BLaER1 treated with 17β-estradiol and CSF1 and Interleukin-3, amounts not matched to agents 10 nM and 100 nM (cell line): Measurements from ENCODE around the gene DGUOK.

Experiments
- H3K27ac ChIP-seq, 11 experiments: shearing (Covaris generic); formaldehyde crosslinking; 2 replicates each; pipeline ENCODE4 v1.8.1; 2022
- H3K27me3 ChIP-seq, 11 experiments: shearing (Covaris generic); formaldehyde crosslinking; 2 replicates each; pipeline ENCODE4 v1.8.1; 2022
- H3K36me3 ChIP-seq, 11 experiments: shearing (Covaris generic); formaldehyde crosslinking; 2 replicates each; pipeline ENCODE4 v1.8.1; 2022
- H3K4me1 ChIP-seq, 10 experiments: shearing (Covaris generic); formaldehyde crosslinking; 2 replicates each; pipeline ENCODE4 v1.8.1; 2022
- H3K4me2 ChIP-seq, 11 experiments: shearing (Covaris generic); formaldehyde crosslinking; 2 replicates each; pipeline ENCODE4 v1.8.1; 2022
- H3K4me3 ChIP-seq, 10 experiments: shearing (Covaris generic); formaldehyde crosslinking; 2 replicates each; pipeline ENCODE4 v1.8.1; 2022
- H3K9ac ChIP-seq, 11 experiments: shearing (Covaris generic); formaldehyde crosslinking; 2 replicates each; pipeline ENCODE4 v1.8.1; 2022
- H3K9me3 ChIP-seq, 11 experiments: shearing (Covaris generic); formaldehyde crosslinking; replicated peaks in 1 of 11; 2 replicates each; pipeline ENCODE4 v1.8.1; 2022
- H4K20me1 ChIP-seq, 11 experiments: shearing (Covaris generic); formaldehyde crosslinking; 2 replicates each; pipeline ENCODE4 v1.8.1; 2022
- Cebpa-rat ChIP-seq, 11 experiments: shearing (Covaris generic); IDR thresholded peaks; 2 replicates each; pipeline ENCODE4 v1.8.1; 2022

DGUOK gene

GRCh38 chr2:73946215-73946614 lies 19.5 kb downstream of the DGUOK start:
- Histone ChIP-seq H3K9ac (no peak overlapping the region), H3K27ac (peak overlapping the region in 7 of 11 experiments; percentile 4 to 88 (median 74); a peak in 9 of 22 replicates), H3K9me3 (no peaks in the 10 kb centered on the region), H3K36me3 (peaks cover 57 to 96% (median 83%) of the 10 kb centered on the region in 11 experiments), H3K4me3 (no peak overlapping the region), H3K27me3 (no peaks in the 10 kb centered on the region), H3K4me1 (peaks cover 11 to 72% (median 43%) of the 10 kb centered on the region in 10 experiments), H4K20me1 (peaks cover 0 to 48% (median 36%) of the 10 kb centered on the region in 11 experiments; a peak in 15 of 22 replicates), H3K4me2 (peak overlapping the region in 3 of 11 experiments; percentile 88 to 92 (median 91); a peak in 2 of 22 replicates)
- no peak for TF ChIP-seq Cebpa-rat (IDR thresholded peaks at IDR 0.05)

GRCh38 chr2:73946666-73947065 lies 20.0 kb downstream of the DGUOK start:
- Histone ChIP-seq H3K36me3 (peaks cover 60 to 96% (median 84%) of the 10 kb centered on the region in 11 experiments), H3K4me1 (peaks cover 11 to 77% (median 45%) of the 10 kb centered on the region in 10 experiments), H3K27ac (peak overlapping the region in 8 of 11 experiments; percentile 4 to 90 (median 77); a peak in 12 of 22 replicates), H3K9me3 (no peaks in the 10 kb centered on the region), H3K4me2 (peak overlapping the region in 3 of 11 experiments; percentile 88 to 92 (median 91); a peak in 6 of 22 replicates), H3K9ac (no peak overlapping the region; a peak in 2 of 22 replicates), H3K4me3 (no peak overlapping the region), H4K20me1 (peaks cover 0 to 43% (median 33%) of the 10 kb centered on the region in 11 experiments; a peak in 13 of 22 replicates), H3K27me3 (no peaks in the 10 kb centered on the region)
- no peak for TF ChIP-seq Cebpa-rat (IDR thresholded peaks at IDR 0.05)

GRCh38 chr2:73947412-73948018 lies 20.8 kb downstream of the DGUOK start:
- TF ChIP-seq Cebpa-rat (IDR thresholded peaks at IDR 0.05), result no peak
- Histone ChIP-seq H3K36me3 (peaks cover 58 to 99% (median 88%) of the 10 kb centered on the region in 11 experiments), H3K27me3 (no peaks in the 10 kb centered on the region), H3K4me3 (no peak overlapping the region), H3K27ac (peak overlapping the region; percentile 0 to 90 (median 79); a peak in 21 of 22 replicates), H4K20me1 (peaks cover 0 to 37% (median 27%) of the 10 kb centered on the region in 11 experiments; a peak in 13 of 22 replicates), H3K4me1 (peaks cover 11 to 85% (median 52%) of the 10 kb centered on the region in 10 experiments), H3K4me2 (peak overlapping the region in 8 of 11 experiments; percentile 60 to 92 (median 87); a peak in 15 of 22 replicates), H3K9me3 (no peaks in the 10 kb centered on the region), H3K9ac (peak overlapping the region in 6 of 11 experiments; percentile 27 to 78 (median 70); a peak in 11 of 22 replicates)

- no peak overlapping the region for H3K4me3 ChIP-seq
- H3K36me3 ChIP-seq, result peaks cover 47 to 100% (median 90%) of the 10 kb centered on the region in 11 experiments
- no peaks in the 10 kb centered on the region for H3K9me3 ChIP-seq
- peak overlapping the region in 8 of 11 experiments; percentile 39 to 78 (median 63); a peak in 14 of 22 replicates for H3K9ac ChIP-seq
- peak overlapping the region in 7 of 11 experiments; percentile 70 to 92 (median 88); a peak in 14 of 22 replicates for H3K4me2 ChIP-seq
- no peaks in the 10 kb centered on the region for H3K27me3 ChIP-seq
- H4K20me1 ChIP-seq, result peaks cover 0 to 17% (median 6%) of the 10 kb centered on the region in 11 experiments; a peak in 8 of 22 replicates
- no peak for TF ChIP-seq Cebpa-rat (IDR thresholded peaks at IDR 0.05)
- H3K4me1 ChIP-seq, result peaks cover 11 to 97% (median 60%) of the 10 kb centered on the region in 10 experiments
- peak overlapping the region; percentile 49 to 90 (median 79); a peak in 20 of 22 replicates for H3K27ac ChIP-seq
Measured at GRCh38 chr2:73949802-73950201, 23.1 kb downstream of the DGUOK start.

- peaks cover 56 to 100% (median 93%) of the 10 kb centered on the region in 11 experiments for H3K36me3 ChIP-seq
Measured at GRCh38 chr2:73952499-73953446, 26.1 kb downstream of the DGUOK start.

GRCh38 chr2:73956218-73956865 lies 29.7 kb downstream of the DGUOK start:
- peaks cover 0 to 10% (median 5%) of the 10 kb centered on the region in 11 experiments; a peak in 14 of 22 replicates for H3K9me3 ChIP-seq
- no peak overlapping the region for H3K27ac ChIP-seq
- H3K36me3 ChIP-seq, result peaks cover 80 to 100% (median 95%) of the 10 kb centered on the region in 11 experiments
- H4K20me1 ChIP-seq, result peaks cover 0 to 11% (median 0%) of the 10 kb centered on the region in 11 experiments; a peak in 2 of 22 replicates
- H3K4me3 ChIP-seq, result no peak overlapping the region
- no peak overlapping the region for H3K9ac ChIP-seq
- TF ChIP-seq Cebpa-rat (IDR thresholded peaks at IDR 0.05), result no peak
- peaks cover 0 to 47% (median 18%) of the 10 kb centered on the region in 10 experiments; a peak in 14 of 20 replicates for H3K4me1 ChIP-seq
- H3K27me3 ChIP-seq, result no peaks in the 10 kb centered on the region
- no peak overlapping the region for H3K4me2 ChIP-seq

More at GRCh38 chr2:73952499-73953446, 26.1 kb downstream of the DGUOK start:
- Histone ChIP-seq H3K27me3 (no peaks in the 10 kb centered on the region), H3K4me2 (peak overlapping the region in 7 of 11 experiments; percentile 1 to 92 (median 88); a peak in 13 of 22 replicates), H3K4me1 (peaks cover 11 to 83% (median 49%) of the 10 kb centered on the region in 10 experiments), H3K9me3 (no peaks in the 10 kb centered on the region), H3K9ac (peak overlapping the region in 4 of 11 experiments; percentile 28 to 59 (median 41); a peak in 7 of 22 replicates), H4K20me1 (peaks cover 0 to 17% (median 0%) of the 10 kb centered on the region in 11 experiments; a peak in 5 of 22 replicates), H3K27ac (peak overlapping the region in 9 of 11 experiments; percentile 20 to 90 (median 75); a peak in 13 of 22 replicates), H3K4me3 (peak overlapping the region in 1 of 10 experiments; percentile 15; a peak in 1 of 20 replicates)
- TF ChIP-seq Cebpa-rat (IDR thresholded peaks at IDR 0.05), result no peak

- no peak overlapping the region for H3K4me2 ChIP-seq
- 0 out of 22 replicates have a peak, but pooled peaks cover 0 to 11% (median 0%) of the 10 kb centered on the region in 11 experiments for H4K20me1 ChIP-seq
- H3K9ac ChIP-seq, result no peak overlapping the region
- H3K27me3 ChIP-seq, result no peaks in the 10 kb centered on the region
- H3K27ac ChIP-seq, result no peak overlapping the region
- H3K36me3 ChIP-seq, result peaks cover 64 to 70% (median 67%) of the 10 kb centered on the region in 11 experiments
- H3K4me3 ChIP-seq, result no peak overlapping the region
- H3K4me1 ChIP-seq, result peaks cover 0 to 27% (median 0%) of the 10 kb centered on the region in 10 experiments; a peak in 8 of 20 replicates
- no peak for TF ChIP-seq Cebpa-rat (IDR thresholded peaks at IDR 0.05)
- peaks cover 9 to 32% (median 24%) of the 10 kb centered on the region in 11 experiments; a peak in 21 of 22 replicates for H3K9me3 ChIP-seq
Measured at GRCh38 chr2:73961274-73961673, 34.6 kb downstream of the DGUOK start.
